Endothelial cell of umbilical vein (primary cell): Measurements from ENCODE around the gene CCL13. TPM values are rescaled to one million over a fixed set of nuclear protein-coding genes. Genes with fewer than 3 reads are reported as not detected.

Experiments used
- BruUV-seq: library from RNA; stranded (reverse); fragments of 400-500 nt; replicated peaks from 2 replicates; lab custom pipeline; 2021; lab: Mats Ljungman, UMichigan
- CTCF ChIA-PET: fragments of 300-600, 350-600 bp; sonication (Branson Sonifier 250); formaldehyde crosslinking; loops from one replicate; lab custom pipeline; 2021; ENCODE audit warnings: antibody characterized with exemption, inconsistent platforms; lab: Charles Lee
- POLR2A ChIA-PET: fragments of 300-600, 350-600 bp; sonication (Branson Sonifier 250); formaldehyde crosslinking; loops from one replicate; lab custom pipeline; 2021; ENCODE audit warnings: antibody characterized with exemption, inconsistent platforms; lab: Charles Lee
- DNase-seq: peaks from one replicate; pipeline ENCODE4 v3.0.0-alpha.2; 2011; ENCODE audit warnings: low read depth, low spot score
- FAIRE-seq: peaks from 2 replicates; lab custom pipeline; 2011; peaks lifted over from hg19 to GRCh38; lab: Jason Lieb, UNC
- H2AFZ ChIP-seq: 2 replicates; pipeline ENCODE4 v1.6.0; 2012; ENCODE audit warnings: low read depth, low read length, control low read depth, inconsistent platforms
- H3K27ac ChIP-seq: 2 replicates; pipeline ENCODE4 v1.5.1; 2011; ENCODE audit warnings: low read depth, mild to moderate bottlenecking, control low read depth, low read length, moderate library complexity; ENCODE audit not compliant: insufficient read depth
- H3K27me3 ChIP-seq, 2 experiments: 2 replicates each; pipeline versions ENCODE4 v1.6.0 to v1.6.1; 2011; ENCODE audit warnings: low read length in 2 of 2, mixed read lengths in 1 of 2; ENCODE audit not compliant: control insufficient read depth in 2 of 2, insufficient read depth in 2 of 2
- H3K36me3 ChIP-seq, 2 experiments: 2 replicates in 1 of 2; 3 replicates in 1 of 2; pipeline ENCODE4 v1.5.1; 2011; ENCODE audit warnings: low read length in 2 of 2, mild to moderate bottlenecking in 1 of 2, moderate library complexity in 1 of 2; ENCODE audit not compliant: control insufficient read depth in 2 of 2, insufficient read depth in 2 of 2; ENCODE audit errors: extremely low read depth in 1 of 2
- H3K4me1 ChIP-seq: 3 replicates; pipeline ENCODE4 v1.5.1; 2011; ENCODE audit warnings: mild to moderate bottlenecking, low read length; ENCODE audit not compliant: control insufficient read depth, insufficient read depth; ENCODE audit errors: extremely low read depth
- H3K4me2 ChIP-seq: 2 replicates; pipeline ENCODE4 v1.6.1; 2011; ENCODE audit warnings: low read length, control low read depth, mixed read lengths; ENCODE audit not compliant: insufficient read depth
- H3K4me3 ChIP-seq, 3 experiments: fragments of 200-600 bp in 1 of 3; sonication (generic), shearing (Covaris generic) in 1 of 3; replicated peaks in 1 of 3; 2 replicates each; pipeline ENCODE4 v1.5.1; 2011 to 2016; ENCODE audit warnings: control low read depth in 3 of 3, low read length in 3 of 3, mild to moderate bottlenecking in 2 of 3, inconsistent platforms in 1 of 3, low read depth in 1 of 3, moderate library complexity in 1 of 3; ENCODE audit not compliant: insufficient read depth in 1 of 3
- H3K79me2 ChIP-seq: 2 replicates; pipeline ENCODE4 v1.6.0; 2012; ENCODE audit warnings: low read length, inconsistent platforms; ENCODE audit not compliant: control insufficient read depth, insufficient read depth
- H3K9ac ChIP-seq: replicated peaks from 2 replicates; pipeline ENCODE3; 2011; ENCODE audit warnings: low read length, control low read depth; ENCODE audit not compliant: insufficient read depth; ENCODE audit errors: extremely low read depth
- H3K9me1 ChIP-seq: replicated peaks from 3 replicates; pipeline ENCODE4 v1.6.0; 2011; ENCODE audit warnings: mild to moderate bottlenecking, low read length; ENCODE audit not compliant: control insufficient read depth, insufficient read depth; ENCODE audit errors: extremely low read depth
- H3K9me3 ChIP-seq: replicated peaks from 2 replicates; pipeline ENCODE4 v1.5.1; 2012; ENCODE audit warnings: low read length, inconsistent platforms; ENCODE audit not compliant: control insufficient read depth, insufficient read depth
- H4K20me1 ChIP-seq: replicated peaks from 2 replicates; pipeline ENCODE3; 2011; ENCODE audit warnings: mild to moderate bottlenecking, low read length; ENCODE audit not compliant: control insufficient read depth, insufficient read depth; ENCODE audit errors: extremely low read depth
- EZH2 ChIP-seq: IDR thresholded peaks from 2 replicates; pipeline ENCODE4 v1.6.1; 2012; ENCODE audit warnings: borderline replicate concordance, low read depth, mild to moderate bottlenecking, moderate library complexity, low read length, inconsistent platforms; ENCODE audit not compliant: severe bottlenecking
- FOS ChIP-seq: IDR thresholded peaks from 2 replicates; pipeline ENCODE4 v1.6.1; 2011; ENCODE audit warnings: mild to moderate bottlenecking, low read length, moderate library complexity, borderline replicate concordance; ENCODE audit not compliant: insufficient read depth
- GATA2 ChIP-seq: IDR thresholded peaks from 2 replicates; pipeline ENCODE4 v1.7.0; 2011; ENCODE audit warnings: low read depth, mild to moderate bottlenecking, moderate library complexity, mixed read lengths, low read length; ENCODE audit not compliant: insufficient read length, insufficient read depth
- JUN ChIP-seq: IDR thresholded peaks from 2 replicates; pipeline ENCODE4 v1.6.1; 2011; ENCODE audit warnings: borderline replicate concordance, low read depth; ENCODE audit not compliant: insufficient read length, insufficient read depth
- MYC ChIP-seq: IDR thresholded peaks from one replicate; pipeline ENCODE4 v1.6.1; 2011; ENCODE audit warnings: mild to moderate bottlenecking, low read depth, low read length
- POLR2A ChIP-seq: IDR thresholded peaks from 2 replicates; pipeline ENCODE4 v1.6.1; 2012; ENCODE audit warnings: low read depth, mild to moderate bottlenecking, control low read depth, low read length
- POLR2AphosphoS5 ChIP-seq: IDR thresholded peaks from 2 replicates; pipeline ENCODE4 v1.6.1; 2012; ENCODE audit warnings: low read depth, mild to moderate bottlenecking, control low read depth, low read length, moderate library complexity; ENCODE audit not compliant: insufficient read depth
- dilution Hi-C: fragments of 300-500 bp; cut with MboI; formaldehyde crosslinking; loops from one replicate; pipeline ENCODE4 v1.15.0; 2019; ENCODE audit warnings: low sequenced_read_pairs; ENCODE audit not compliant: extremely low pct_ligation_motif_present
- intact Hi-C: fragments of 100-400 bp; cut with micrococcal nuclease; formaldehyde crosslinking; loops from one replicate; pipeline ENCODE4 v1.10.0; 2022
- polyA plus RNA-seq, 4 experiments: library from polyadenylated mRNA; depleted of rRNA in 3 of 4; stranded (reverse) in 3 of 4; unstranded in 1 of 4; fragments of >200 nt; gene quantifications; 2 replicates each; pipeline versions ENCODE4 v1.2.1 to v1.2.3, GENCODE V29; 2011 to 2012; ENCODE audit warnings: missing spikeins in 1 of 4
- total RNA-seq: library from RNA; stranded (reverse); gene quantifications from 2 replicates; pipeline ENCODE4 v1.2.3, GENCODE V29; 2021
- TF ChIP-seq, protein P1 (sequence below), 2 donors: IDR thresholded peaks; 1 replicate in 1 of 2; 2 replicates in 1 of 2; pipeline ENCODE4 v1.5.1; 2011; ENCODE audit warnings: low read length in 2 of 2, mild to moderate bottlenecking in 2 of 2, moderate library complexity in 2 of 2, control low read depth in 1 of 2, inconsistent platforms in 1 of 2, low read depth in 1 of 2; ENCODE audit not compliant: insufficient read depth in 1 of 2; ENCODE audit errors: extremely low read depth in 1 of 2
- TF ChIP-seq, protein P2 (sequence below): IDR thresholded peaks from 2 replicates; pipeline ENCODE4 v1.6.1; 2011; ENCODE audit not compliant: insufficient read depth, insufficient read length

The CCL13 gene
- total and polyA plus RNA-seq, 2 donors (not counting 3 experiments of a cell fraction or from before 2014, with no cell fraction given): not detected

DNA sequence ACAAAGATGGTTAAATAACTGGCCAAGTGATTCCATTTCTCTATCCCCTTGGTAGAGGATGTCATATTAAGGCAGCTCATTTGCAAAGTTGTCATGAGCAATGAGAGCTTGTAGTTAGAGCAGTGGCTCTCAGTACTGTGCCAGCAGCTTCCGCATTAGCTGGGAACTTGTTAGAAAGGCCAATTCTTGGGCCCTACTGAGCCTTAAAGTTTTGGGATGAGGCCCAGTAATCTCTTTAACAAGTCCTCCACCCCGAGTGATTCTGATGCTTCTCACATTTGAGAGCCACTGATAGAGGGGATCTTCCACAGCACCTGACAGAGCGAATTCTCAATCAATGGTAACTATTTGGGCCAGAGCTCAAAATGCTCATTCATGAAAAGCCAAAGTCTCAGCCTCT lies 26.9 kb downstream of the CCL13 start:
- Histone ChIP-seq H3K36me3 (no peaks in the 10 kb centered on the region), H3K79me2 (no peaks in the 10 kb centered on the region), H3K4me3 (no peak overlapping the region), H3K9me3 (no peaks in the 10 kb centered on the region), H3K4me2 (peak overlapping the region; percentile 54), H3K27ac (peak overlapping the region; percentile 79), H3K9me1 (no peaks in the 10 kb centered on the region), H3K27me3 (no peaks in the 10 kb centered on the region), H3K4me1 (peaks cover 47% of the 10 kb centered on the region), H3K9ac (peak overlapping the region; percentile 22), H2AFZ (peak overlapping the region; percentile 7), H4K20me1 (no peaks in the 10 kb centered on the region)
- BruUV-seq: TSS peak; percentile 39
- CTCF ChIA-PET: interaction anchor here (1.4 to 4.9 kb wide), 3 partner anchors 13 to 35 kb away, joined by 5 to 45 read pairs (median 28); no protein-coding TSS in a partner anchor
- FAIRE-seq (no peak), DNase-seq (no peak)
- no peak for TF ChIP-seq FOS
- TF ChIP-seq, protein P1, sequence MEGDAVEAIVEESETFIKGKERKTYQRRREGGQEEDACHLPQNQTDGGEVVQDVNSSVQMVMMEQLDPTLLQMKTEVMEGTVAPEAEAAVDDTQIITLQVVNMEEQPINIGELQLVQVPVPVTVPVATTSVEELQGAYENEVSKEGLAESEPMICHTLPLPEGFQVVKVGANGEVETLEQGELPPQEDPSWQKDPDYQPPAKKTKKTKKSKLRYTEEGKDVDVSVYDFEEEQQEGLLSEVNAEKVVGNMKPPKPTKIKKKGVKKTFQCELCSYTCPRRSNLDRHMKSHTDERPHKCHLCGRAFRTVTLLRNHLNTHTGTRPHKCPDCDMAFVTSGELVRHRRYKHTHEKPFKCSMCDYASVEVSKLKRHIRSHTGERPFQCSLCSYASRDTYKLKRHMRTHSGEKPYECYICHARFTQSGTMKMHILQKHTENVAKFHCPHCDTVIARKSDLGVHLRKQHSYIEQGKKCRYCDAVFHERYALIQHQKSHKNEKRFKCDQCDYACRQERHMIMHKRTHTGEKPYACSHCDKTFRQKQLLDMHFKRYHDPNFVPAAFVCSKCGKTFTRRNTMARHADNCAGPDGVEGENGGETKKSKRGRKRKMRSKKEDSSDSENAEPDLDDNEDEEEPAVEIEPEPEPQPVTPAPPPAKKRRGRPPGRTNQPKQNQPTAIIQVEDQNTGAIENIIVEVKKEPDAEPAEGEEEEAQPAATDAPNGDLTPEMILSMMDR (IDR thresholded peaks at IDR 0.05; ENCODE audit: extremely low read depth in 1 of 2, insufficient read depth in 1 of 2, low read depth in 1 of 2, low read length in 2 of 2): no peak
- intact Hi-C loops: loop anchor here (2.0 kb wide), 1 partner anchor 140 kb away; no protein-coding TSS in a partner anchor
- dilution Hi-C loops: no loop called here
- POLR2A ChIA-PET: no interaction called here

DNA sequence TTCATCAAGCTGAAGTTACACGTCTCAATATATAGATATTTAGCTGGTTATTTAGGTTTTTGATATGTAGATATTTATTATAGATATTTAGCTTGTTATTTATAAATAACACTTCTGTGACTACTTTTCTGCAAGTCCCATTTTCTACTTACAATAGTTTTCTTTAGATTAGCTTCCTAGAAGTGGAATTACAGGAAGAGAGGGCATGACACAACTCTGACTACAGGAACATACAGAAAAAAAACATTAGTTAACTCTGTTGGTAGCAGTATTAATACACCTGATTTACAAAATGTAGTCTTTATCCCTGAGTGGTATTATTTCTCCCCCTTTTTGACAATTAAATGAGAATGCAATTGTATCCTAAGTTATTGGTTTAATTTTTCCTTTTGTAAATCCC lies 28.0 kb downstream of the CCL13 start:
- Histone ChIP-seq H3K4me2 (peak overlapping the region; percentile 54), H3K79me2 (no peaks in the 10 kb centered on the region), H3K27ac (peak overlapping the region; percentile 79), H3K9ac (no peak overlapping the region), H3K27me3 (no peaks in the 10 kb centered on the region), H3K9me3 (no peaks in the 10 kb centered on the region), H2AFZ (no peak overlapping the region), H4K20me1 (no peaks in the 10 kb centered on the region), H3K4me3 (no peak overlapping the region), H3K36me3 (no peaks in the 10 kb centered on the region), H3K4me1 (peaks cover 47% of the 10 kb centered on the region), H3K9me1 (no peaks in the 10 kb centered on the region)
- no peak for FAIRE-seq
- DNase-seq: peak; percentile 60
- POLR2A ChIA-PET: interaction anchor here (0.6 kb wide), 1 partner anchor 736 kb away, joined by 3 read pairs; the partner anchor contains the start of gene RAD51D
- no peak for TF ChIP-seq POLR2AphosphoS5
- TF ChIP-seq, protein P2, sequence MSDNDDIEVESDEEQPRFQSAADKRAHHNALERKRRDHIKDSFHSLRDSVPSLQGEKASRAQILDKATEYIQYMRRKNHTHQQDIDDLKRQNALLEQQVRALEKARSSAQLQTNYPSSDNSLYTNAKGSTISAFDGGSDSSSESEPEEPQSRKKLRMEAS: no peak
- TF ChIP-seq, protein P1 (IDR thresholded peaks at IDR 0.05; ENCODE audit: extremely low read depth in 1 of 2, insufficient read depth in 1 of 2, low read depth in 1 of 2, low read length in 2 of 2): no peak
- no peak for TF ChIP-seq GATA2
- no peak for TF ChIP-seq POLR2A
- TF ChIP-seq EZH2: no peak
- no peak for TF ChIP-seq JUN
- no peak for TF ChIP-seq FOS
- no peak for TF ChIP-seq MYC
- intact Hi-C loops (no loop called here), dilution Hi-C loops (no loop called here)
- no TSS peak for BruUV-seq
- CTCF ChIA-PET: interaction anchor here (0.8 to 4.9 kb wide), 9 partner anchors 12 to 184 kb away, joined by 3 to 45 read pairs (median 4); no protein-coding TSS in a partner anchor
